ENCODE data around the gene BRD3OS.

DNA sequence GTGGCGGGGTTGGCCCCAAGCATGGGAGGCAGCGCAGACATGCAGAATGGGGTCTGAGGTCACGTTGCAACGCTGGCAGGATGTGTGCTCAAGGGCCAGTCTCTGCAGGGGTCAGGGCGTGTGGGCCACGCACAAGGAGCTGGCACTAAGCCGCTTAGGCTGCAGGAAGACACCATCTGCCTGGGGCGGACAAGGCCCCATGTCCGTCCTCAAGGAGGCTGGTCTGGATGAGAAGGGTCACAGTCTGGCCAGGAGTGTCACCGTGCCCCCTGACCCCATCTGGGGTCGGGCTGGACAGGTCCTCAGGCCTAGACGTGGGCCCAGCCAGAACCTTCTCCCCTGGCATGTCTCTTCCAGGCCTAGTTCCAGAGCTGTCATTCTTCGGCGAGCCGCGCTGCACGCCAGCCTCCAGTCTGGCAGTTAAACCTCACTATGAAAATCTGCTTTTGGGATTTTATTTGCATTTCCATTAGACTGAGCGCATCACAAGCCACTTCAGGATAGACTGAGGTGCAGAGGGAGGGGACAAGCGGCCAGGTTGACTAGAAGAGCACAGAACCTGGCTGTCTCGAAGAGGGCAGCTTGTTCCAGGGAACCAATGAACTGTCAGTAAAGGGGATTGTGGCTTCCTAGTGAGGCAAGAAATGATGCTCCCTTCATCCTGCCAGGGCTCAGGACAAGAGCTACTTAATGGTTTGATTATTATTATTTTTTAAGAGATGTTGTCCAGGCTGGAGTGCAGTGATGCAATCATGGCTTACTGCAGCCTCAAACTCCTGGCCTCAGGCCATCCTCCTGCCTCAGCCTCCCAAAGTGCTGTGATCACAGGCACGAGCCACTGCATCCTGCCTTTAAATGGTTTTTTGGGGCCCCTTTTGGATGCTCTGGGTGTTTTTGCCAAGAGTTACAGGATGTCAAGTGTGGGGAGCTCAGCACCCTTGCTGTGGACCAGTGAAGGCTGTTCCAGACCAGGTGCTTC, 4.3 kb downstream of the BRD3OS start:
- TF ChIP-seq, protein P1, sequence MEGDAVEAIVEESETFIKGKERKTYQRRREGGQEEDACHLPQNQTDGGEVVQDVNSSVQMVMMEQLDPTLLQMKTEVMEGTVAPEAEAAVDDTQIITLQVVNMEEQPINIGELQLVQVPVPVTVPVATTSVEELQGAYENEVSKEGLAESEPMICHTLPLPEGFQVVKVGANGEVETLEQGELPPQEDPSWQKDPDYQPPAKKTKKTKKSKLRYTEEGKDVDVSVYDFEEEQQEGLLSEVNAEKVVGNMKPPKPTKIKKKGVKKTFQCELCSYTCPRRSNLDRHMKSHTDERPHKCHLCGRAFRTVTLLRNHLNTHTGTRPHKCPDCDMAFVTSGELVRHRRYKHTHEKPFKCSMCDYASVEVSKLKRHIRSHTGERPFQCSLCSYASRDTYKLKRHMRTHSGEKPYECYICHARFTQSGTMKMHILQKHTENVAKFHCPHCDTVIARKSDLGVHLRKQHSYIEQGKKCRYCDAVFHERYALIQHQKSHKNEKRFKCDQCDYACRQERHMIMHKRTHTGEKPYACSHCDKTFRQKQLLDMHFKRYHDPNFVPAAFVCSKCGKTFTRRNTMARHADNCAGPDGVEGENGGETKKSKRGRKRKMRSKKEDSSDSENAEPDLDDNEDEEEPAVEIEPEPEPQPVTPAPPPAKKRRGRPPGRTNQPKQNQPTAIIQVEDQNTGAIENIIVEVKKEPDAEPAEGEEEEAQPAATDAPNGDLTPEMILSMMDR (conservative IDR thresholded peaks at IDR 0.05 in 1 of 2, IDR thresholded peaks at IDR 0.05 in 1 of 2; ENCODE audit: low read depth in 1 of 2, low read length in 2 of 2), result no peak
- no peak for TF ChIP-seq EZH2 (IDR thresholded peaks at IDR 0.05; ENCODE audit: low read length, missing control alignments)
